RWPE2 (cell line): ENCODE results near the gene TMEM184C.

Experiments
- ATAC-seq: fragments of 200-7000 bp; cut with Tn5 transposase; 3 replicates; pipeline ENCODE4 v1.9.1; 2021; ENCODE audit warnings: low read depth
- DNase-seq: peaks from one replicate; pipeline ENCODE4 v3.0.0-alpha.2; 2020; ENCODE audit warnings: low spot score
- H3K27ac ChIP-seq: fragments of 450-650 bp; 2 replicates; pipeline ENCODE4 v1.5.1; 2017; ENCODE audit warnings: mild to moderate bottlenecking; ENCODE audit not compliant: poor library complexity, severe bottlenecking
- H3K27me3 ChIP-seq: fragments of 250-450 bp; sonication (Bioruptor Pico); 2 replicates; pipeline ENCODE4 v1.5.1; 2021; ENCODE audit warnings: mild to moderate bottlenecking, moderate library complexity; ENCODE audit not compliant: insufficient read depth, poor library complexity, severe bottlenecking
- H3K36me3 ChIP-seq: fragments of 250-450 bp; sonication (Bioruptor Pico); 2 replicates; pipeline ENCODE4 v1.5.1; 2020; ENCODE audit warnings: low read depth, mild to moderate bottlenecking, moderate library complexity
- H3K4me1 ChIP-seq: fragments of 250-450 bp; sonication (Bioruptor Pico); 2 replicates; pipeline ENCODE4 v1.5.1; 2021; ENCODE audit warnings: mild to moderate bottlenecking, moderate library complexity; ENCODE audit not compliant: insufficient read depth, poor library complexity, severe bottlenecking
- H3K4me3 ChIP-seq: fragments of 250-450 bp; sonication (Bioruptor Pico); 2 replicates; pipeline ENCODE4 v1.5.1; 2021; ENCODE audit warnings: mild to moderate bottlenecking, moderate library complexity; ENCODE audit not compliant: severe bottlenecking
- H3K9me3 ChIP-seq: fragments of 250-450 bp; sonication (Bioruptor Pico); 2 replicates; pipeline ENCODE4 v1.5.1; 2021; ENCODE audit warnings: mild to moderate bottlenecking, moderate library complexity; ENCODE audit not compliant: severe bottlenecking
- TF ChIP-seq, protein P1 (sequence below): fragments of 450-650 bp; IDR thresholded peaks from one replicate; pipeline ENCODE4 v1.5.1; 2017; ENCODE audit warnings: mild to moderate bottlenecking, moderate library complexity; ENCODE audit not compliant: poor library complexity, severe bottlenecking

Gene TMEM184C

GRCh38 chr4:147633113-147633512, 15.9 kb downstream of the TMEM184C start:
- ATAC-seq, result no peak
- H3K4me1 ChIP-seq, result no peaks in the 10 kb centered on the region
- DNase-seq, result no peak
- peaks cover 95% of the 10 kb centered on the region for H3K36me3 ChIP-seq
- TF ChIP-seq, protein P1, sequence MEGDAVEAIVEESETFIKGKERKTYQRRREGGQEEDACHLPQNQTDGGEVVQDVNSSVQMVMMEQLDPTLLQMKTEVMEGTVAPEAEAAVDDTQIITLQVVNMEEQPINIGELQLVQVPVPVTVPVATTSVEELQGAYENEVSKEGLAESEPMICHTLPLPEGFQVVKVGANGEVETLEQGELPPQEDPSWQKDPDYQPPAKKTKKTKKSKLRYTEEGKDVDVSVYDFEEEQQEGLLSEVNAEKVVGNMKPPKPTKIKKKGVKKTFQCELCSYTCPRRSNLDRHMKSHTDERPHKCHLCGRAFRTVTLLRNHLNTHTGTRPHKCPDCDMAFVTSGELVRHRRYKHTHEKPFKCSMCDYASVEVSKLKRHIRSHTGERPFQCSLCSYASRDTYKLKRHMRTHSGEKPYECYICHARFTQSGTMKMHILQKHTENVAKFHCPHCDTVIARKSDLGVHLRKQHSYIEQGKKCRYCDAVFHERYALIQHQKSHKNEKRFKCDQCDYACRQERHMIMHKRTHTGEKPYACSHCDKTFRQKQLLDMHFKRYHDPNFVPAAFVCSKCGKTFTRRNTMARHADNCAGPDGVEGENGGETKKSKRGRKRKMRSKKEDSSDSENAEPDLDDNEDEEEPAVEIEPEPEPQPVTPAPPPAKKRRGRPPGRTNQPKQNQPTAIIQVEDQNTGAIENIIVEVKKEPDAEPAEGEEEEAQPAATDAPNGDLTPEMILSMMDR, result no peak
- H3K4me3 ChIP-seq, result no peak overlapping the region
- H3K27ac ChIP-seq, result no peak overlapping the region
- H3K27me3 ChIP-seq, result no peaks in the 10 kb centered on the region
- H3K9me3 ChIP-seq, result no peaks in the 10 kb centered on the region

DNA sequence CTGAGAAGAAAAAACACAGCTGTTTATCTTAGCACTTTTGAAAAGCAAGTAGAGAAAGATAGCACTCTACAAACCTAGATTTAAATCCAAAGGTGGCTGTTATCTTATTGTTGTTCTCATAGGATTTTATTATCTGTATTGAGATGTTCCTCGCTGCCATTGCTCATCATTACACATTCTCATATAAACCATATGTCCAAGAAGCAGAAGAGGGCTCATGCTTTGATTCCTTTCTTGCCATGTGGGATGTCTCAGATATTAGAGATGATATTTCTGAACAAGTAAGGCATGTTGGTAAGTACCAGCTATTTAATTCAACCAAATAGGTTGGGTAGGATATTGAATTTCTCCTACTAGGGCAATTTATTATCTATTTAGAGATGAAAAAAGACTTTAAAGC, 16.4 kb downstream of the TMEM184C start:
- Histone ChIP-seq H3K9me3 (no peaks in the 10 kb centered on the region), H3K27me3 (no peaks in the 10 kb centered on the region), H3K4me3 (no peak overlapping the region), H3K4me1 (no peaks in the 10 kb centered on the region), H3K36me3 (peaks cover 95% of the 10 kb centered on the region), H3K27ac (no peak overlapping the region)
- DNase-seq, result no peak
- TF ChIP-seq, protein P1, result no peak
- ATAC-seq, result no peak

DNA sequence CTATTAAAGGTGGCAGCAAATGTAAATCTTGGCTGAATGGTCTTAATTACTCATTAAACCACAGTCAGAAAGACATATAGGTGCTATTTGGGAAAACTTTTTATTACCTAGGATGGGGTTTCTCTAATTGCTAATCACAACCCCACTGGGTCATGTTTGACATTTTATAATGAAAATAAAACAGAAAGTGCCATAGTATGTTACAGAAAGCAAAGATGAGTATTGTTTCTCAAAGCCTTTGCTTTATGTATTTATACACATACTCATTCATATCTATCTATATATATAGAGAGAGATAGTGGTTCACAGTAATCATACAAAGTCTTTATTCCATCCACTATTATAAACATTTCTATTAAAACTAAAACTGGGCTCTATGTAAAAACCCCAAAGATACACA, 18.2 kb downstream of the TMEM184C start:
- TF ChIP-seq, protein P1, result no peak
- Histone ChIP-seq H3K9me3 (no peaks in the 10 kb centered on the region), H3K4me3 (no peak overlapping the region), H3K27ac (no peak overlapping the region), H3K27me3 (no peaks in the 10 kb centered on the region), H3K4me1 (no peaks in the 10 kb centered on the region), H3K36me3 (peaks cover 86% of the 10 kb centered on the region)
- DNase-seq, result no peak
- ATAC-seq, result no peak

GRCh38 chr4:147638365-147638764, 21.2 kb downstream of the TMEM184C start:
- Histone ChIP-seq H3K9me3 (no peaks in the 10 kb centered on the region), H3K27ac (no peak overlapping the region), H3K36me3 (peaks cover 74% of the 10 kb centered on the region), H3K4me1 (no peaks in the 10 kb centered on the region), H3K4me3 (no peak overlapping the region), H3K27me3 (no peaks in the 10 kb centered on the region)
- TF ChIP-seq, protein P1, result no peak
- ATAC-seq (no peak), DNase-seq (no peak)

- Histone ChIP-seq H3K27me3 (no peaks in the 10 kb centered on the region), H3K27ac (no peak overlapping the region), H3K4me3 (no peak overlapping the region), H3K4me1 (no peaks in the 10 kb centered on the region), H3K36me3 (peaks cover 69% of the 10 kb centered on the region), H3K9me3 (no peaks in the 10 kb centered on the region)
- ATAC-seq (no peak), DNase-seq (no peak)
- TF ChIP-seq, protein P1, result no peak
These were observed 21.7 kb downstream of the TMEM184C start for GRCh38 chr4:147638942-147639341.
